GM18520 (cell line): ENCODE results near the gene RAC2.
"Not testable (repeated sequence)": the region's sequence is repeated elsewhere in the genome, so short reads cannot be mapped to it uniquely, and the experiment has no call there.

Source experiments
- ATAC-seq: cut with Tn5 transposase; IDR thresholded peaks from one replicate; pipeline ENCODE4 v1.9.1; 2021; ENCODE audit not compliant: unreplicated experiment

Gene RAC2

GRCh38 chr22:37206841-37207821 lies 36.9 kb downstream of the RAC2 start:
- ATAC-seq, result no peak

DNA sequence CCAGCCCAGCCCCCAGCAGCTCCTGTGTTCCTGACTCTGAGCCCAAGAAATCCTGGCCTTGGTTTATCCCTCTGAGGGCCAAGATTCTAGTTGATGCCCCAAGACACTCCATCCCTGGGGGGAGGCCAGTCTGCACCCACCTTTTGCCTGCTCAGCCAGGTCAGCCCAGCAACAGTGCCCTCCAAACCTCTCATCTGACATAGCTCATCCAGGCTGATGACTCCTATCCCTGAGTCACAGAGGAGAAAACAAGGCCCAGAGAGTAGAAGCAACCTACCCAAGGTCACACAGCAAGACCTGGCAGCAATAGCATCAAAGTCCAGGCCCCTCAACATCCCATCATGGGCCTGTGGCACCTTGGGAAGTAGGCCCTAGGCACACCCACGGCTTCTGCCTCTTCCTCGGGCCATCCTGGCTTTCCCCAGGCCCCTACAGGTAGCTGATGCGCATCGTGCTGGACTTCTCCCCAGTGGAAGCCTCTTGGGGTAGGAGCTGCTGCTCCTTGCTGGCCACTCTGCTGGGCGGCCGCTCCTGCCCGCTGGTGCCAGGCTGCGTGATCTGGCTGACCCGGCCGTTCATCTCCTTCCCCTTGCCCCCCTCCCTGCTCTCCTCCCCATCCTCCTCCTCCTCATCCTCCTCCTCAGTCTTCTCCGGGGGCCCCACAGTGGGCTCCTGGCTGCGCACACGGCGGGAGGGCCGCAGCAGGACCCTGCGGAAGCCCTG lies 37.8 kb downstream of the RAC2 start:
- no peak for ATAC-seq

GRCh38 chr22:37205046-37205445 lies 39.0 kb downstream of the RAC2 start:
- ATAC-seq, result no peak

DNA sequence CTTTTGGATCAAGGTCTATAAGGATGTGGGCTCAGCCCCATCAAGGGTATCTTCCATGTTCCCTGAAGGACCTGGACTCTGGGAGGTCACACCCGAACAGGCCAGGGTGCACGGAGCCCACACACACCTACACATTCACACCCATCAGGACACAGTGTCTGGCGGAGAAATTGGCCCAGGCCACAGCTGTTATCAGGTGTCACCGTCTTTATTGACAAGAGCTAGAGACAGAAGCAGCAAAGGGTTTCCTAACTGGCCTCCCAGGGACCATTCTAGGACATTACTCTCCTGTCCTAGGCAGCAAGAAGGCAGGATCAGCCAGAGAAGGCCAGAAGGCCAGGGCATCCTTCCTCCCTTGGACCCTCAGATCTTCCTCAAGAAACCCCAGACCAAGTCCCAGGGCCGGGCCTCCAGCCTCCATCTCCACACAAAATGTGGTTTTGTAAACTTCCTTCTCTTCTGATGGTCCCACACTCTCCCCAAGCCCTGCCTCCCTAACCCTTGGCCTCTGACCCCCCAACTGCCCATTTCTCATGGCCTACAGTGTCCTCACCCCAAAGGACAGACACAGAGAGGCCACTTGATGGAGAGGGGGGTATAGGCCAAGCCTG lies 39.9 kb downstream of the RAC2 start:
- ATAC-seq, result no peak

DNA sequence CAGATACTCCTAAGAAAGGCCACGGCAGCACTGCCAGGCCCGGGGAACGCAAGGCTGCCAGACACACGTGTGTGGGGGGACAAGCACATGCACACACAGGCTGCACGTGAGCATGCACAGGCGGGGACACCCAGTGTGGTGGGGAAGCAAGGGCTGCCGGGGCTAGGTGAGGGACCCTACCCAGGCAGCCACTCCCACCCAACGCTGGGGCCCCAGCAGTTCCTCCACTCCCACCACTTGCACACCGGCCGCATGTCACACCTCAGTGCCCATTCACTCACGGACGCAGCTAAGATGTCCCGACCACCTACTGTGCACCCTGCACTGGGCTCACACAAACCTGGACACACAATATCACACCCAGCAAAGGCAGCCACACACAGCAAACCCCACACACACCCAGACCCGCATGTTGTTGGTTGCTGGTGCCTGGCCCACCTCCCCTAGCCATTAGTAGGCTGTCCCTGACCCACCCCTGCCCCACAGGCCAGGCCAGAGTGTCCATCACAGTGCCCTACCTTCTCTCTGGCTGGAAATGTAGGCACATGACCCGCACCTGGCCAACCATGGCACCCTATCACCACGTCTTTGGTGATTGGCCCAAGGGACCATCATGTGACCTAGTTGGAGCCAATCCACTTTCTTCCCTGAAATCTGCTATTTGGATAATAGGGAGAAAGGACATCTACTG lies 40.6 kb downstream of the RAC2 start:
- no peak for ATAC-seq

GRCh38 chr22:37202716-37203115 lies 41.4 kb downstream of the RAC2 start:
- ATAC-seq, result no peak

- no peak for ATAC-seq
Measured at GRCh38 chr22:37202001-37202555, 42.0 kb downstream of the RAC2 start.

DNA sequence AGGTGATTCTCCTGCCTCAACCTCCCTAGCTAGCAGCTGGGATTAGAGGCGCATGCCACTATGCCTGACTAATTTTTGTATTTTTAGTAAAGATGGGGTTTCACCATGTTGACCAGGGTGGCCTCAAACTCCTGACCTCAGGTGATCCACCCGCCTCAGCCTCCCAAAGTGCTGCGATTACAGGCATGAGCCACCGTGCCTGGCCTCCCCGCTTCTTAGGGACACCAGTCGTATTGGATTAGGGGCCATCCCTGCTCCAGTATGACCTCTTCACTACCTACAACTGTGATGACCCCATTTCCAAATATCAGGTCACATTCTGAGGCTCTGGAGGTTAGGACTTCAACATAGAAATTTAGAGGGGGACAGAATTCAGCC lies 42.6 kb downstream of the RAC2 start:
- not testable (repeated sequence) for ATAC-seq

GRCh38 chr22:37199760-37200108 lies 44.3 kb downstream of the RAC2 start:
- ATAC-seq, result no peak

DNA sequence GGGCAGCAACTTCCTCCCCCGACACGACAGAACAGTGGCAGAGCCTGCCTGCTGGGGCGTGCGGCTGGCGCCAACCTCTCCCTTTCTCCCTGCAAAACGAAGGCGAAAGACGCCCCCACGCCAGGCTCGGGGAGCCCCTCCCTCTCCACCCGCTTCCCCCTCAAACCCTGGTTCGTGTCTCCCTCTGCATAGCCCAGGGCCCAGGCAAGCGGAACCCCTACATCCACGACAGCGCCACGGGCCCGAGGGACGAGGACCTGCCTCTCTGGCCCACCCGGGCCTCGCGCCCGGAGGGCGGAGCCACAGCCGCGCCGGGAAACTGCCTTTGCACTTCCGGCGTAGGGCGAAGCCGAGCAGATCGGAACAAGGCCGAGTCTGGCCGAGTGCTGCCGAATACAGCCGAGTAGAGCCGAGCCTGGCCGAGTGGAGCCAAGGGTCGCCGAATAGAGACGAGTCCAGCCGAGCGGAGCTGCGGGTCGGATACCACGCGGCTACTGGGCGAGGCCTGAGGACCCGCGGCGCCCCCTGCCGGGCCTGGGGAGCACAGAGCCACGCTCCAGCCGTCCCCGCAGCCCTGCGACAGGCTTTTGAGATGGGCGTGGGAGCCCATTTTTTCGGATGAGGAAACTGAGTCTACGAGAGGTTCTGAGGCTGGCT lies 44.8 kb downstream of the RAC2 start:
- ATAC-seq, result peak; percentile 89

DNA sequence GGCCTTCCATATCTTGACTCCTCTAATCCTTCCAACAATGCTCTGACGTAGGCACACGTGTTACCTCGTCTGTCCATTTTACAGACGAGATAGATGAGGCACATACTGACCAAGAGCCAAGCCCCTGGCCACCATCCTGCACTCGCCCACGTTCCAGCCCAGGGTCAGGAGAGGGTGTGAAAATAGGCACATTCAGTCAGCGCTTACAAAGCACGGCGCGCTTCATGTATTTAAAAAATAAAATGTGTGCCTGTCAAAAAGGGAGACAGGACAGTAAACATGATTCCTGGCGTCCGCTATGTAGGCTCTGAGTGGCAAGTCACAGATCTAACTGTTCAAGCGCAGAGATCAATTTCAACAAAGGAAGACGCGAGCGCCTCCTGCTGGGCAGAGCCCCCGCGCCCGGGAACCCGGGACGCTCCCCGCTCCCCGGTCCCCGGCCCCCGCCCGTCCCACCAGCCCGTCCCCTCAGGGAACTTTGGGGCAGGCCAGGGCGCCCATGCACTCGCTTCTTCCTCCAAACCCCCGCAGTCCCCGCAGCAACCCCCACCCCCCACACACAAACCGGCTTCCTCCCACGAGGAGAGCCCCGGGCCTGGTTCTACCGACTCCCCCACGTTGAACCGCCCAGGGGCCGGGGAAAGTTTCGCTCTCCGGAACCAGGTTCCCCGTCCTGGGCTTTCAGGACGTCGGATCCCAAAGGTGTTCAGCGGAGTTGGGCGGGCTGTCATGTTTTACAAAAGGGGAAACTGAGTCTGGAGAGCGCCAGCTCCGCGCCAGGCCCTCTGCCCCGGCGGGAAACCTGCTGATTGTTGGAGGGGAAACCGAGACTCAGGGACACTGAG lies 45.6 kb downstream of the RAC2 start:
- peak; percentile 30 for ATAC-seq

GRCh38 chr22:37197451-37198257 lies 46.4 kb downstream of the RAC2 start:
- ATAC-seq, result no peak

GRCh38 chr22:37196539-37197450 lies 47.3 kb downstream of the RAC2 start:
- no peak for ATAC-seq

DNA sequence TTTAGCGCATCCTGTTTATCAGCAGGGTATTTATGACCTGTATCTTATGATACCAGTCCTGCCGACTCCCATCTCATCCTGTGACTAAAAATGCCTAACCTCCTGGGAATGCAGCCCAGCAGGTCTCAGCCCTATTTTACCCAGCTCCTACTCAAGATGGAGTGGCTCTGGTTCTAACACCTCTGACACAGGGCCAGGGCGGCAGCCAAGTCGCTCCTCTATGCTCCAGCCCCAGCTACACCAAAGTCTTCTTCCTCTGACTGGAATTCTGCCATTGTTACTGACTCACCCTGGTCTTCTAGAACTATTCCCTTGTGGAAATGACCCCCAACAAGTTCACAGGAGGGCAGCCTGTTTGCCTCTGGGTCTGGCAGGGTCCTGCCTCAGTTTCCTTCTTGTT lies 48.1 kb downstream of the RAC2 start:
- ATAC-seq, result no peak

DNA sequence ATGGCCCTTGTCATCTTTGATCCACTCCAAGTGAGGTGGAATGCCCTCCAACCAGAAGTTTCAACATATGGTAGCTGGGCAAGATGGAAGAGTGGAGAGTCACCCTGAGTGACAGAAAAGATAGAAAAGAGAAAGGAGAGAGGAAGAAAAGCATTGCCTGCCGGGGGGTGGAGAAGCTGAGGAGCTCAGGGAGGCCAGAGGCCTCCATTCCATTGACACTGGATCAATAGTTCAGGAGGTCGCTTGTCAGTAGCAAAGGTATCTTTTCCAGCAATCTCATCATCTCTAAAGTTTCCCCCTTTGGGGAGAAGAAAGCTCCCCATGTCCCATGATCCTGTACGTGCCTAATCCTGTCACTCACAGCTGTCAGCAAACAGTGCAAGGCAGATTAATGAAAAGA lies 49.3 kb downstream of the RAC2 start:
- no peak for ATAC-seq

DNA sequence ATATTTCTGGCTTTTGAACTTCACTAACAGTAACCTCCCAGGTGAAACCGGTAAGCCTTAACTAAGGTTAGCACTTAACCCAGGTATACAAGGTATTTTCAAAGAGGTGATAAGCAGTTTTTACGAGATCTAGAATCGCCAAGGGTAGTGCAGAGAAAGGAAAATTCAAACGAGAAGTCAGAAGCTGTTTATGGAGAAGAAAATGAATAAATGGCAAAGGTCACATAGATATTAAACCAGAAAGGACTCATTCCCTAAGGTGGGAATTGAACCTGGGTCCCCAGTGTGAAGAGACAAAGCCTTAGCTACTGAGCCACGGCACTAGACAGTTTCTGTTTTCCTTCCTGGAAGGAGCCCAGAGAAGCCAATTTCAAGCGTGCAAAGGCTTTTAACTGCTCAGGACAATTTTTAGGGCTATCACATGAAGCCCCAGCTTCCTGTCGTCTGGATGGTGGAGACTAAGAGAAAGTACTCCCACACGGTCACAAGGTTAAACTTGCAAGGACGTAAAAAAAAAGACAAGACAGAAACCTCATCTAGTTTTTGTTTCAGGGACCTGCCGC lies 50.4 kb downstream of the RAC2 start:
- no peak for ATAC-seq

GRCh38 chr22:37192741-37193140 lies 51.3 kb downstream of the RAC2 start:
- no peak for ATAC-seq
